ENCODE results near the gene SPEM2. TPM values are rescaled to one million over a fixed set of nuclear protein-coding genes. Genes with fewer than 3 reads are reported as not detected.

Gene SPEM2
- total RNA-seq, 1 experiment from 2014 or later = not detected

GRCh38 chr17:7396147-7396546 lies 29.3 kb upstream of the SPEM2 start:
- no peak overlapping the region for H4K5ac ChIP-seq (ENCODE audit: insufficient read length, low read depth, low read length)
- H3K79me2 ChIP-seq (ENCODE audit: insufficient read depth, low read length) = no peaks in the 10 kb centered on the region
- no peak overlapping the region for H2BK120ac ChIP-seq (ENCODE audit: low read depth, low read length, poor library complexity, severe bottlenecking)
- no peak overlapping the region for H3K4me2 ChIP-seq (ENCODE audit: insufficient read depth, insufficient read length, low read length)
- H2AFZ ChIP-seq (ENCODE audit: low read length) = no peak overlapping the region
- H4K8ac ChIP-seq (replicated peaks; ENCODE audit: insufficient read length, low read depth, low read length) = no peak overlapping the region
- H3K23me2 ChIP-seq (ENCODE audit: insufficient read length, low read depth, low read length, poor library complexity, severe bottlenecking) = peaks cover 12% of the 10 kb centered on the region
- no peak for DNase-seq
- H3T11ph ChIP-seq (ENCODE audit: low read length) = no peak overlapping the region
- no peak overlapping the region for H3K9ac ChIP-seq (ENCODE audit: extremely low read depth, insufficient read length, low read length)
- H3K23ac ChIP-seq (ENCODE audit: insufficient read length, low read depth, low read length) = no peak overlapping the region
- no peak overlapping the region for H2BK20ac ChIP-seq (ENCODE audit: low read depth, low read length, poor library complexity, severe bottlenecking)
- H3K4me1 Mint-ChIP-seq = peaks cover 10 to 13% of the 10 kb centered on the region in 2 experiments
- no peak overlapping the region for H2BK5ac ChIP-seq (ENCODE audit: insufficient read length, low read length)
- H3K27ac ChIP-seq (ENCODE audit: insufficient read length, low read depth, low read length) = no peak overlapping the region
- peaks cover 2% of the 10 kb centered on the region; the same call in 1 of the 2 replicates for H3K4me1 ChIP-seq (ENCODE audit: insufficient read depth, low read length)
- no peak overlapping the region for H2AK5ac ChIP-seq (ENCODE audit: insufficient read length, low read length)
- H3K27me3 Mint-ChIP-seq (ENCODE audit: low read depth) = peaks cover 2% of the 10 kb centered on the region
- H2BK15ac ChIP-seq (ENCODE audit: low read depth, low read length) = no peak overlapping the region
- no peaks in the 10 kb centered on the region for H3K9me3 ChIP-seq (ENCODE audit: control insufficient read depth, low read depth, low read length)
- no peak overlapping the region for H3K56ac ChIP-seq (ENCODE audit: insufficient read length, low read depth, low read length)
- no peaks in the 10 kb centered on the region for H3K79me1 ChIP-seq (ENCODE audit: insufficient read depth, low read depth, low read length, poor library complexity, severe bottlenecking)
- peaks cover under 1% of the 10 kb centered on the region for H4K20me1 ChIP-seq (ENCODE audit: control insufficient read depth, insufficient read depth, insufficient read length)
- no peaks in the 10 kb centered on the region for H3K9me3 Mint-ChIP-seq
- TF ChIP-seq, protein P1, sequence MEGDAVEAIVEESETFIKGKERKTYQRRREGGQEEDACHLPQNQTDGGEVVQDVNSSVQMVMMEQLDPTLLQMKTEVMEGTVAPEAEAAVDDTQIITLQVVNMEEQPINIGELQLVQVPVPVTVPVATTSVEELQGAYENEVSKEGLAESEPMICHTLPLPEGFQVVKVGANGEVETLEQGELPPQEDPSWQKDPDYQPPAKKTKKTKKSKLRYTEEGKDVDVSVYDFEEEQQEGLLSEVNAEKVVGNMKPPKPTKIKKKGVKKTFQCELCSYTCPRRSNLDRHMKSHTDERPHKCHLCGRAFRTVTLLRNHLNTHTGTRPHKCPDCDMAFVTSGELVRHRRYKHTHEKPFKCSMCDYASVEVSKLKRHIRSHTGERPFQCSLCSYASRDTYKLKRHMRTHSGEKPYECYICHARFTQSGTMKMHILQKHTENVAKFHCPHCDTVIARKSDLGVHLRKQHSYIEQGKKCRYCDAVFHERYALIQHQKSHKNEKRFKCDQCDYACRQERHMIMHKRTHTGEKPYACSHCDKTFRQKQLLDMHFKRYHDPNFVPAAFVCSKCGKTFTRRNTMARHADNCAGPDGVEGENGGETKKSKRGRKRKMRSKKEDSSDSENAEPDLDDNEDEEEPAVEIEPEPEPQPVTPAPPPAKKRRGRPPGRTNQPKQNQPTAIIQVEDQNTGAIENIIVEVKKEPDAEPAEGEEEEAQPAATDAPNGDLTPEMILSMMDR (conservative IDR thresholded peaks at IDR 0.05) = no peak
- H3K4ac ChIP-seq (ENCODE audit: low read depth, low read length) = no peak overlapping the region
- no peak overlapping the region for H3K18ac ChIP-seq (ENCODE audit: insufficient read length, low read depth, low read length)
- H4K91ac ChIP-seq (ENCODE audit: insufficient read length, low read depth, low read length) = no peak overlapping the region
- H2BK12ac ChIP-seq (ENCODE audit: insufficient read length, low read depth, low read length) = no peak overlapping the region
- H3K36me3 Mint-ChIP-seq (ENCODE audit: insufficient read depth in 1 of 3, low read depth in 3 of 3) = peaks cover 6 to 18% (median 10%) of the 10 kb centered on the region in 3 experiments; a peak in 6 of 7 replicates
- WGBS (ENCODE audit: extremely low coverage, insufficient read length, low lambda C conversion rate) = no CpG with 5 or more reads among the region's 4 CpGs
- H3K4me3 Mint-ChIP-seq = peak overlapping the region in 1 of 2 experiments; percentile 3; a peak in 2 of 5 replicates
- H3K27me3 ChIP-seq (ENCODE audit: insufficient read depth, low read length) = no peaks in the 10 kb centered on the region
- no peak overlapping the region for H3K14ac ChIP-seq (ENCODE audit: insufficient read depth, low read length)
- no peak overlapping the region for H3K27ac Mint-ChIP-seq
